BE2C (cell line): Measurements from ENCODE around the gene ANKRD13B.
A peak's percentile ranks its signal among the peaks of the same experiment; 100 is the strongest.

Source experiments
- DNase-seq: peaks from one replicate; pipeline ENCODE4 v3.0.0-alpha.2; 2020
- H3K27me3 ChIP-seq: fragments of 250-450 bp; sonication (Bioruptor Pico); 2 replicates; pipeline ENCODE4 v1.5.1; 2020; ENCODE audit warnings: mild to moderate bottlenecking
- H3K36me3 ChIP-seq: fragments of 250-450 bp; sonication (Bioruptor Pico); 2 replicates; pipeline ENCODE4 v1.5.1; 2020; ENCODE audit warnings: mild to moderate bottlenecking
- H3K4me1 ChIP-seq: fragments of 250-450 bp; sonication (Bioruptor Pico); 2 replicates; pipeline ENCODE4 v1.5.1; 2020
- H3K4me3 ChIP-seq: 2 replicates; pipeline ENCODE4 v1.5.1; 2011; ENCODE audit warnings: low read depth, low read length
- H3K9me3 ChIP-seq: fragments of 250-450 bp; sonication (Bioruptor Pico); 2 replicates; pipeline ENCODE4 v1.5.1; 2020
- TF ChIP-seq, protein P1 (sequence below): IDR thresholded peaks from 2 replicates; pipeline ENCODE4 v1.5.1; 2012; ENCODE audit warnings: mild to moderate bottlenecking, low read depth, low read length

The ANKRD13B gene

DNA sequence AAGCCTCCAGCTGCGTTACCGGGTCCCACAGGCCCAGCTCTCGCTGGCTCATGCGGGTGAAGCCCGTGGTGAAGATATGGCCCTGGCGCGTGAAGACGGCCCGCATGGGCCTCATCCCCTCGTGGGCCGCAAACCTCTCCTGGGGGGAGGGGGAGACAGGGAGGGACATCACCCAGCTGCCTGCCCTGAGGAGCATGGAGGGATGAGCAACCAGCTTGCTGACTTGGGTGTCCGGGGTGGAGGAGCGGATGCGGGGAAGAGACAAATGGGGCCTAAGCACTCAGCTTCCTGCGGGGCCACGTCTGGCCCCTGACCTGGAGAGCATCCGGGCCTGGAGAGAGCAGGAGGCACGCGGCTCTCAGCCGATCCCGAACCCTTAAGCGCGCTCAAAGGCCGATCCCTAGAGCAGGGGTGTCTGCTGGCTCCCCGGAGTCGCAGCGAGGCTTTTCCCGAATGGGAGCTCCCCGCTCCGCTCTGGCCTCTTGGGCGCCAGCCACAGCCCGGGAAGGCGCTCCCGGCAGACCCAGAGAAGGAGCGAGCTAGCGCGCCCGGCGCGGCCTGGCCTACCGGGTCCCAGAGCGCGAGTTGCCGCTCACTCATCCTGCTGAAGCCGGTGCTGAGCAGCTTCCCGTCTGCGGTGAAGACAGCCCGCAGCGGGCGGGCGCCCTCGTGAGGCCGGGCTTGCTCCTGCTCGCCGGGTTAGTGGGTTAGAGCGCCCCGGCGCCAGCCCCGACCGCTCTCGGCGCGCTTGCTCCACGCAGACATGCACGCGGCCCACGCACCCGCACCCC is 24.7 kb downstream of the ANKRD13B start:
- Histone ChIP-seq H3K4me3 (no peak overlapping the region), H3K4me1 (no peaks in the 10 kb centered on the region), H3K27me3 (no peaks in the 10 kb centered on the region), H3K36me3 (peaks cover 12% of the 10 kb centered on the region), H3K9me3 (no peaks in the 10 kb centered on the region)
- no peak for DNase-seq
- TF ChIP-seq, protein P1, sequence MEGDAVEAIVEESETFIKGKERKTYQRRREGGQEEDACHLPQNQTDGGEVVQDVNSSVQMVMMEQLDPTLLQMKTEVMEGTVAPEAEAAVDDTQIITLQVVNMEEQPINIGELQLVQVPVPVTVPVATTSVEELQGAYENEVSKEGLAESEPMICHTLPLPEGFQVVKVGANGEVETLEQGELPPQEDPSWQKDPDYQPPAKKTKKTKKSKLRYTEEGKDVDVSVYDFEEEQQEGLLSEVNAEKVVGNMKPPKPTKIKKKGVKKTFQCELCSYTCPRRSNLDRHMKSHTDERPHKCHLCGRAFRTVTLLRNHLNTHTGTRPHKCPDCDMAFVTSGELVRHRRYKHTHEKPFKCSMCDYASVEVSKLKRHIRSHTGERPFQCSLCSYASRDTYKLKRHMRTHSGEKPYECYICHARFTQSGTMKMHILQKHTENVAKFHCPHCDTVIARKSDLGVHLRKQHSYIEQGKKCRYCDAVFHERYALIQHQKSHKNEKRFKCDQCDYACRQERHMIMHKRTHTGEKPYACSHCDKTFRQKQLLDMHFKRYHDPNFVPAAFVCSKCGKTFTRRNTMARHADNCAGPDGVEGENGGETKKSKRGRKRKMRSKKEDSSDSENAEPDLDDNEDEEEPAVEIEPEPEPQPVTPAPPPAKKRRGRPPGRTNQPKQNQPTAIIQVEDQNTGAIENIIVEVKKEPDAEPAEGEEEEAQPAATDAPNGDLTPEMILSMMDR, result no peak

DNA sequence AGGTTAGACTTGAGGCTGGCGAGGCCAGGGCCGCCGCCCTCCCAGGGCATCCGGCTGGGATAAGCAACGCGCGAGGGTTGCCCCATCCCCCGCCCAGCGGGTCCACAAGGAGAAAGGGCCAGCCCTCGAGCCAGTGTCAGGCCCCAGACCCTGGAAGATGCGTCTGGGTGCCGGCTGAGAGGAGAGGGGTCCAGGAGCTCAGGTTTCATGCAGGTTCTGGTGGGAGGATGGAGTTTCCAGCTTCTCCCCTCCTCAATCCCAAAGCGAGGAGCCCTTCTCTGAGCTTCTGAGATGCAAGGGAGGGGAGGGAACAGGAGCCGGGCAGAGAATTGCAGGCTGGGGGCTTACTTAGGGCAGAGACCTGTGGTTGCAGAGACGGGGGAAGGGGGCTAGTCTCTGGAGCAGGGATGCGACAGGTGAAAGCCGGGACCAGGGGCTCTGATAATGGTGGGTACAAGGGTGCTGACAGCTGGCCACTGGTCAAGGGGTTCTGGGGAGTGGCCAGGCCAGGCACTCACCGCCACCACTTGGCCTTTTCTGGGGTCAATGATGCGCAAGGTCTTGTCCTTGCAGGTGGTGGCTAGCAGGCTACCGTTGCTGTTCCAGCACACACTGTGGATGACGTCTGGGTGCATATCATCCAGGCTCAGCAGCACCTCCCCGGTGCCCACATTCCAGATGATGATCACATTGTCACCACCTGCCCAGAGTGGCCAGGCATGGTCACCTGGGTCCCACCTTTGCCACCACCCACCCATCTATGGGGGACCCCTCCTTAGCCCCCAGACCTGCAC is 25.5 kb downstream of the ANKRD13B start:
- DNase-seq, result no peak
- H3K27me3 ChIP-seq, result no peaks in the 10 kb centered on the region
- no peak overlapping the region for H3K4me3 ChIP-seq
- H3K36me3 ChIP-seq, result peaks cover 7% of the 10 kb centered on the region; the same call in 1 of the 2 replicates
- 0 out of 2 replicates have a peak, but pooled peaks cover 4% of the 10 kb centered on the region for H3K4me1 ChIP-seq
- no peaks in the 10 kb centered on the region for H3K9me3 ChIP-seq
- TF ChIP-seq, protein P1, result no peak

DNA sequence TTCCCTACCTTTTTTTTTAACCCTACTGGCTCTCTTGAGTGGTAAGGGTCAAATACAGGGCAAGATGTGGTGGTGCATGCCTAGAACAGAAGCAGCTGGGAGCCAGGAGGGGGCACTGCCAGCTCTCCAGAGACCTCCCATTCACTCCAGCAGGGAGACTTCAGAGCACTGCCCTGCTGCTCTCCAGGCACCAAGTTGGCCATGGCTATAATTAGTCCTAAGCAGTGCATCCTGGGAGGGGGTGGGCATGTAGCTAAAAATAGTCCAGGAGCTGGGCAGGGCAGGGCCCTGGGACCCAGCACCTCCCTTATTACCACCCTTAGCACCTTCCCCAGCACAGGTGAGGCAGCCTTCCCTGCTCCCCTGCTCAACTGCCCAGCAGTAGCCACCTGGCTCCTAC is 26.3 kb downstream of the ANKRD13B start:
- 0 out of 2 replicates have a peak, but pooled peaks cover 4% of the 10 kb centered on the region for H3K4me1 ChIP-seq
- H3K27me3 ChIP-seq, result no peaks in the 10 kb centered on the region
- DNase-seq, result no peak
- 0 out of 2 replicates have a peak, but pooled peaks cover 3% of the 10 kb centered on the region for H3K36me3 ChIP-seq
- TF ChIP-seq, protein P1, result peak; percentile 25
- H3K9me3 ChIP-seq, result no peaks in the 10 kb centered on the region
- no peak overlapping the region for H3K4me3 ChIP-seq

DNA sequence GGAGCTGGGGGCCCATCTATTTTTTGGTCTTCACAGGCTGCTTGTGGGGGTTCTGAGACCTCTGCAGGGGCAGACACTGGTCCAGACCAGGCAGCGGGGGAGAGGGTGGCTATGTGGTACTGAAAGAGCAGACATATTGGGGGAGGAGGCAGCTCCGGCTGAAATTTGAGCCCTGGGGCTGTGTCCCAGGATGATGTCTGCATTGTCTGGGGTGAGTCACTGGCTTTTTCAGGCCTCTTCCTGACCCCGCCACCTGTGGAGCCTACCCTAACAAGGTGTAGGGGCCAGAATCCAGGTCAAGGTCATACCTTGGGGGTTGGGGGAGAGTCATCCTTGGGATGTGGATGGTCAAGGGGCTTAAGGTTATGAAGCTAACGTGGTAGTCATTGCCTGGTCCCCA is 27.3 kb downstream of the ANKRD13B start:
- no peak for DNase-seq
- Histone ChIP-seq H3K4me1 (peaks cover 9% of the 10 kb centered on the region), H3K36me3 (0 out of 2 replicates have a peak, but pooled peaks cover under 1% of the 10 kb centered on the region), H3K9me3 (no peaks in the 10 kb centered on the region), H3K27me3 (no peaks in the 10 kb centered on the region), H3K4me3 (no peak overlapping the region)
- TF ChIP-seq, protein P1, result no peak

DNA sequence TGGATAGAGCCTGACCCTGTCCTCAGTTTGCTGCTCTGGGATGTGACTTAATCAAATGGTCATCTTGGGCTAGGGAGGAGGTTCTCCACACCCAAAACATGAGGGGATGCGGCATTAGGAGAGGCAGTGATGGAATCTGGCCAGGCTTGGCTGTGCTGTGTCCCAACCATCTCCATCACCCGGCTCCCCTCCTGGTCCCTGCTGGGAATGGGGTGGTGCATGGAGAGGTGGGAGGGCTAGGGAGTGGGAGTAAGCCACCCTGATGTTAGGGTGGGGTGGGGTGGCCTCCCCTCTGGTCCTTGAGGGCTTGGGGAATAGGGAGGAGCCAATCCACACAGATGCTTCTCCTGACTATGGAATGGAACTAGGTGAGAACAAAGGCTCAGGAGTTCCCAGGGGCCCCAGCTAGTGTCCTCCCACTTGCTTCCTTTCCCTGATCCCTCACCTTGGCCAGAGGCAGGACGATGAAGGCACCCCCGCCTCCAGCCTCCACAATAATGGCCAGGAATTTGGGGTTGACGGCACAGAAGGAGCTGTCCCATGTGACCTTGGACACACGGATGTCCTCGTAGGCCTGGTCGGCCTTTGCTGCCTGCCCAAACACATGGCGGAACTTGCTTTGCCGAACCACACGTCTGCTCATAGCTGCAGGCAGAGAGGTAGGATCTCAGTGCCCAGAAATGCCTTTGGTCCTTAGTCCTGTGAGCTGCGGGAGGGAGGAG is 28.0 kb downstream of the ANKRD13B start:
- no peaks in the 10 kb centered on the region for H3K36me3 ChIP-seq
- no peaks in the 10 kb centered on the region for H3K27me3 ChIP-seq
- DNase-seq, result no peak
- TF ChIP-seq, protein P1, result no peak
- H3K4me1 ChIP-seq, result peaks cover 15% of the 10 kb centered on the region
- H3K9me3 ChIP-seq, result no peaks in the 10 kb centered on the region
- H3K4me3 ChIP-seq, result no peak overlapping the region
